Stimulated activated CD4-positive, alpha-beta T cell treated with anti-CD3 and anti-CD28 coated beads, Interleukin-12 subunit alpha, Interleukin-12 subunit beta, amount 100 ng/mL, for 24 hours (primary cell): ENCODE data around the gene RPL35.

ENCODE experiments used
- DNase-seq, 2 experiments: peaks; one replicate each; pipeline ENCODE4 v3.0.0-alpha.2; 2020; ENCODE audit warnings: low read depth in 2 of 2

RPL35 gene

DNA sequence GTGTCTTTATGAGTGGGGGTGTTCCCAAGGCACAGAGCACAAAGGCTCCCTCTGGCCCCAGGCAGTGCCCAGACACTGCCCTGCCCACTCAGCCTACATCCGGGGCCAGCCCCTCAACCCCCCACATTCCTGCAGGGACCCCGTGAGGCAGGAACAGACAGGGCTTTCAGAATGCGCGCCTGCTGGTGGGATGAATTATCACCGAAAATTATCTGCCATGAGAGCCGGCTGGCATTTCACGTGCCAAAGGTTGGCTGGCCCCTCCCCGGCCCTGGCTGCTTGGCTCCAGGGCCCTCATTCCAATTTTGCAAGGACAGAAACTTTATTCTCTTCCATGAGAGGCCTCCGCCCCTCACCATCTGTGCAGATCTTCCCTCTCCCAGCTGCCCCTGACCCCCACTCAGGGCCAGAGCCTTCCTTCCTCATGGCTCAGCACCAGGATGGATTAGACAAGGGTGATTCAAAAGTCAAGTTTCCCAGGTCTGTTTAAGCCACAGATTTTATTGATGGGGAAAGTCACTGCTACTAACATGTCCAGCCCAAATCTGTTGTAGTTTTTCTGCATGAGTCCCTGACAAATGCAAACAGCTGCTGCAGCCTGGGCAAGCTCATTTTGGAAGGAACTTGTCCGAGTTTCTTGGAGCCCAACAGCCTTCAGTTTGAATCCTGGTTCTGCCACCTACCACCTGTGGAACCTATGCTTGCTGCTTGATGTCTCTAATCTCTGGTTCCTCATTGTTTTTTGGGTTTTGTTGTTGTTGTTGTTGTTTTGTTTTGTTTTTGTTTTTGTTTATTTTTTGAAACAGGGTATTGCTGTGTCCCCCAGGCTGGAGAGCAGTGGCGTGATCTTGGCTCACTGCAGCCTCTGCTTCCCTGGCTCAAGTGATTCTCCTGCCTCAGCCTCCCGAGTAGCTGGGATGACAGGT is 40.8 kb downstream of the RPL35 start:
- no peak for DNase-seq

DNA sequence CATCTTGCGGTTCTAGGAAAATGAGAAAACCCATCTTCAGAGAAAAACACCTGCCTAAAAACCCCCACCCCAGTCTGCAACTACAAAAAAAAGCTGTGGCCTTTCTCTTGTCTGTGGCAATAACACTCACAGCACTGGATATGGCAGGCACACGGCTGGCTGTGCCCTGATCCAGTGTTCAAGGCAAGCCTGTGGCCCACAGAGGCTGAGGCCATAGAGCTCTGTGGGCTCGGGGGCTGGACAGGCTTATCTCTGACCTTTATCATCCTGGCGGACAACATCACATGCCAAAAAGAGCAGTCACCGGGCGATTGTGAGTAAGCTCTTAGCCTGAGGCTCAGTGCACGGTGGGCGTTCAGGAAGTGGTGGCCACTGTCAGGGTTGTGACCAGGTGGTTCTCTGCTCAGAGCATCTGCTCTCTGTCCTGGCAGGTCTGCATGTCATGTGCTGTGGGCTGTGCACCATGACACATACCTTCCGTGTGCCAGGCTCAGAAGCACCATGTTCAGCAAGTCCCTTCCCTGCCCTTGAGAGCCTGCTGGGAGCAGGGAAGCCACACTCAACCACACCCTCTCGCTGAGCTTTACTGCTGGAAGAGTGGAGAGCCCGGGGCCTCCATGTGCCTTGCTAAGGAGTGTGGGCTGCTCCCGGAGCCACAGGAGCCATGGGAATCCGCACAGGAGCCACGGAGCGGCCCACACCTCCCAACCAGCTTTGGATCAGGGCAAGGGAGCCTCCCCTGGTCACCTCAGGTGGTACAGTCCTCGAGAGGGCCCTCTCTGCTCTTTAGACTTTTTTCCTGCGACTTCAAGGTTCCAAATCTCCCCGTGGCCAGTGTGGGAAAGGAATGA is 43.1 kb downstream of the RPL35 start:
- no peak for DNase-seq

DNA sequence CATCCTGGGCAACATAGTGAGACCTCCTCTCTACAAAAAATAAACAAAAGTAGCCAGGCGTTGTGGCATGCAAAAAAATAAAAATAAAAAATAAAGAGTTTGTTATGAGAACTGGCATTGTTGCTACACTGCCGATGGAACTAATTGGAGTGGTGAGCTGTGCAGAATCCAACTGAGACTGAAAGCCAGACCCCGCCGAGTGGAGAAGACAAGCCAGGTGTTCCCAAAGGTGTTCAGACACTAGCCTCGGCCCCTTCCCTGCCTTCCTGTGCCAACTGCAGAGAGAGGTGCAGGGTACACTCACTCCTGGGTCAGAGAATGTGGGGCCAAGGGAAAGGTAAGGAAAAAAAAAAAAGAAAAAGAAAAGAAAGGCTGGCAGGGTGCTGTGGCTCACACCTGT is 46.2 kb downstream of the RPL35 start:
- DNase-seq, result no peak

DNA sequence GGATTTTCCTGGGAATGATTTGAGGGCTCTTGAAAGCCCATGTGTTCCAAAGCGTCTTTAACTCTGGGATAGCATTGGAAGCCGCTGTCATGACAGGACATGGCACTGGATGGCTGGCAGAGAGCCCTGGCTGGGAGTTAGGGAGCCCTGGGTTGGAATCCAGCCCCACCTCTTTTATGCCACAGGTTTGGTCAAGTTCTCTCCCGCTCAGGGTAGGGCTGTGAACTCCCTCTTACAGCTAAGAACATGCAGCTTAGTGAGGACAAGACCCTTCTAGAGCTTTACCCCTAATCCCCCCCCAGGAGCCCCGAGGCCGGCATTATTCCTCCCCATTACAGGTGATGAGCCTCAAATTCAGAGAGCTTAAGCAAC is 47.6 kb downstream of the RPL35 start:
- no peak for DNase-seq

DNA sequence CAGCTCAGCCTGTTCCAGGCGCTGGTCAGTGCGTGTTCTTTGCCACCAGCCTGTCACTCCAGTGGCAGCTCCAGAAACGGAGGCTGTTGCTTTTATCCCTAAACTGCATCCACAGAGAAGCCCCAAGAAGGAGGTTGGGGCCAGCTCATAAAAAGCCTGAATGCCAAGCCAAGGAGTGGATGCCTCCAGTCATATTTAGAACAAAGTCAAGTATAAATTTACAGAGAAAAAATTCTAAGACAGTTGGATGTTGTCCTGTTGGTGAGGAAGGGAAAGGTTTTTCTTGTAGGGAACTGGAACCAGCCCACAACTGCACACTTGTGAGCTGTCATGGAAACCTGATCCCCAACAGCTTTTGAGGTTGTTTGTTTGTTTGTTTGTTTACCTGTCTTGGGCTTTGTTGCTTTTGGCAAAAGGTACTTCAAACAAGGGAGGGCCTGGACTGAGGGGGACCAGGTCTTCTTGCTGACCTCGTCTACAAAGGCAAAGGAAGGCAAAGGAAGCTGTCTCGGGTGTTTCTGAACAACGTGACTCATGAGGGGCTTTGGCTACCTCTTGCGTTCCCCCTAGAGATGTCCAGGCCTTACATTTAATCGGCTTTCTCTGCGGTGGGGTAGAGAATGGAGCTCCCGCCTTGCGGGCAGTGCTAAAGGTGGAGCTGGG is 48.1 kb downstream of the RPL35 start:
- no peak for DNase-seq

DNA sequence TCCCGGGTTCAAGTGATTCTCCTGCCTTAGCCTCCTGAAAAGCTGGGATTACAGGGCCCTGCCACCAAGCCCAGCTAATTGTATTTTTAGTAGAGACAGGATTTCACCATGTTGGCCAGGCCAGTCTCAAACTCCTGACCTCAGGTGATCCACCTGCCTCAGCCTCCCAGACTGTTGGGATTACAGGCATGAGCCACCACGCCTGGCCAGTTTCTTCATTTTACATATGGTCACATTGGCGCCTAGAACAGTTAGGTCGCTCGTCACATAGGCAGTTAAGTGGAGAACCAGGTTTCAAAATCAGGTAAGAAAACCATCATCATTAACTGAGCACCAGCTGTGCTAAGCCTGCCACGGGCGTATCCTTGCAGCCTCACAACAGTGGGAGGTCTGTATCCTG is 48.7 kb downstream of the RPL35 start:
- DNase-seq, result no peak

DNA sequence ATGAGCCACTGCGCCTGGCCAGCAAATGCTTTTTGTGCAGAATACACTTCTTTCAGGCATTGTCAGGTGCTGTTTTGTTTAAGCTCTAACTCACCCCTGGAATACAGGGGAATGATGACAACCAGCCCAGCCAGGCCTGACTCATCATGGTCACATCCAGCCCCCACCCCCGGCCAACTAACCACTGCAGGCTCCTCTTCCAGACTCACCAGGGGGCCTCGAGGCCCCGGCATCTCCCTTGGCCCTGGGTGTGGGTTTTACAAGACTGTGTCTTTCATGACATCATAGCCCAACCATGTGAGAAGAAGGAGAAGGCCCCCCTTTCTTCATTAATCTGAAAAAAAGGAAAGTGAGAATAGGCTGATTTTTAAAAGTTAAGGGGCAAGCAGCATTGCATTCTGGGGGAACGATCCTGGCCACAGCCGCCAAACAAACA is 49.3 kb downstream of the RPL35 start:
- no peak for DNase-seq

DNA sequence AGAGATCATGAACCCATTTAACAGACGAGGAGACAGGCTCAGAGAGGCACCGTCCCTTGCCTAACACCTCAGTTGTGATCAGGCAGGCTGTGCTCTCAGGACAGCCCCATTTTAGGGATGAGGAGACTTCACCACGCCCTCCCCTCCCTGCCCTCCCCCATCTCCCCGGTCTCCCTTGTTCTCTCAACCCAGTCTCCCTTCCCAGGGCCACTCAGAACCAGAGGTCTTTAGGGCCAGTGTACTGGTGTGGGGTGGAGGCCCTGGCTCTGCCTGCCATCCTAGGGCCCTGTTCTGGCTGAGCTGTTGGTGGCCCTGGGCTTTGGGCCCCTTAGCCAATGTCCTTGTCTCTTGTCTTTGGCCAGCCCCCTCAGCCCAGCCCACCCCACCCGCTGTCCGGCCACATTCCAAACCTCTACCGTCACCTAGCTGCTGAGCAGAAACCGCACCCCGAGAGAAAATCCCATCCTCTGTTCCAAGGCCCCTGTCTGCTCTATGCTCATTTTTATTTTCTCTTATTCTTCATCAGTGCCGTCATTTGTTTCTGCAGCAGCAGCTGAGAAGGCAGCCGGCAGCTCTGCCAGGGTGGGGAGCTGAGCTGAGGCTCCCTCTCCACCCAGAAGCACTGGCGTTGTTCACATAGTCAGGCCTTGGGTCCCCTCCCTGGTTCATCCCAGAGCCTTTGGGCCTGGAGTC is 50.9 kb downstream of the RPL35 start:
- no peak for DNase-seq

DNA sequence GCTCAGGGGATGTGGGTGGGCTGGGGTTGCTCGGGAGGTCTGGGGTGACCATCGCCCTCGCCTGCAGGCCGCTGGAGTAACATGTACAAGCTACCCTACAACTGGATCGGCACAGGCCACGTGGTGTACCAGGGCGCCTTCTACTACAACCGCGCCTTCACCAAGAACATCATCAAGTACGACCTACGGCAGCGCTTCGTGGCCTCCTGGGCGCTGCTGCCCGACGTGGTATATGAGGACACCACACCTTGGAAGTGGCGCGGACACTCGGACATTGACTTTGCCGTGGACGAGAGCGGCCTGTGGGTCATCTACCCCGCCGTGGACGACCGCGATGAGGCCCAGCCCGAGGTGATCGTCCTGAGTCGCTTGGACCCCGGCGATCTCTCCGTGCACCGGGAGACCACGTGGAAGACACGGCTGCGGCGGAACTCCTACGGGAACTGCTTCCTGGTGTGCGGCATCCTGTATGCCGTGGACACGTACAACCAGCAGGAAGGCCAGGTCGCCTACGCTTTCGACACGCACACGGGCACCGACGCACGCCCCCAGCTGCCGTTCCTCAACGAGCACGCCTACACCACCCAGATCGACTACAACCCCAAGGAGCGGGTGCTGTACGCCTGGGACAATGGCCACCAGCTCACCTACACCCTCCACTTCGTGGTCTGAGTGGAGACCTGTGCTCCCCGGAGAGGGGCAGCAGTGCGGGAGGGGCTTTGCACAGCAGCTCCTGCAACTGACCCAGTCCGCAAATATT is 51.8 kb downstream of the RPL35 start:
- DNase-seq, result no peak

DNA sequence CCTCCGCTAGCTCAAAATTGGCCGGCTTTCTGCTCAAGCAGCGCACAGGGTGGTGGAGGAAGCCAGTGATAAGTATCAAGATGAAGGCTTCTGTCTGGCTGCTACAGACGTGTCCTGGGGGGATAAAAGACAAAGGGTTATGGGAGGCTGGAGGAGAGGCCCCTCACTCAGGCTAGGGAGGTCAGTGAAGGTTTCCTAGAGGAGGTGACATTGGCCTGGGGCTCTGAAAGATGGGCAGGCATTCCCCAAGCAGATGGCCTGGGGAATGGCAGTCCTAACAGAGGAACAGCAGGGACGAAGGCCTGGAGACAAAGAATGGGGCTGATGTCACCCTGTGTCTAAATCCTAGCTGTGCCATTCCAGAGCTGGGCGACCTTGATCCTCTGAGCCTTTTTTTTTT is 52.5 kb downstream of the RPL35 start:
- no peak for DNase-seq

DNA sequence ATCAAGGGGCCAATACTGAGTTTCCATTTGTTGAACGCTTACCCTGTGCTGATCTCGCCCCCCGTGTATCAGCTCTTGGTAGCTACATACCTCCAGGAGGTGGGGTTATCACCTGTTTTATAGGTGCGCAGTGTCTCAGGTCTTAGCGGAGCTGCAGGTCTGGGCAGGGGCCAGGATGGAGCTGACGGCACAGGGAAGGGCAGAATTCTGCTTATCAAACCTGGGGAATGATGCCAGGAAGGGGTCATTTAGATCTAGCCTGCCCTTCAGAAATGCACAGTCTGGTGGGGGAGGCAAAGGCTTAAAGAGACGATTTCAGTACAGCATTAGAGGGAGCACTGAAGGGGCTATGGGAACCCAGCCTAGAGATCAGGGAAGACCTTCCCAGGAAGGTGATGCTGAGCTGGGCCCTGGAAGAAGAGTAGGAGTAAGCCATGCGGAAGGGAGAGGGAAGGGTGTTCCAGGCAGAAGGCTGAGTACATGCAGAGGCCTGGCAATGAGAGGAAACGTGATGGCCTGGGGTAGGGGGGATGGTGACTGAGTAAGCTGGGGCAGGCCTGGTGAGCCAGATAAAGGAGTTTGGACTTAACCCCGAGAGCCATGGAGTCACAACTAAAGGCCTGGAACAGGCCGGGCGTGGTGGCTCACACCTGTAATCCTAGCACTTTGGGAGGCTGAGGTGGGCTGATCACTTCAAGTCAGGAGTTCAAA is 53.4 kb downstream of the RPL35 start:
- DNase-seq, result no peak
